OCI-LY7 (cell line): ENCODE data around the gene CASP4. TPM values are rescaled to one million over a fixed set of nuclear protein-coding genes. Genes with fewer than 3 reads are reported as not detected.

Source experiments
- BruUV-seq: library from RNA; stranded (reverse); fragments of 400-500 nt; replicated peaks from 2 replicates; lab custom pipeline; 2021; lab: Mats Ljungman, UMichigan
- CTCF ChIA-PET: fragments of 300-600 bp; sonication (Branson Sonifier 250); formaldehyde crosslinking; loops from one replicate; lab custom pipeline; 2022; ENCODE audit warnings: antibody characterized with exemption; ENCODE audit not compliant: unreplicated experiment; lab: Charles Lee
- POLR2A ChIA-PET: fragments of 300-600 bp; sonication (Branson Sonifier 250); formaldehyde crosslinking; loops from one replicate; lab custom pipeline; 2022; ENCODE audit warnings: antibody characterized with exemption; lab: Charles Lee
- DNase-seq: peaks from one replicate; pipeline ENCODE4 v3.0.0-alpha.2; 2015; ENCODE audit warnings: low spot score
- H2AFZ ChIP-seq: fragments of 200-600 bp; sonication (generic), shearing (Covaris generic); 2 replicates; pipeline ENCODE4 v1.6.1; 2014; ENCODE audit warnings: mild to moderate bottlenecking, antibody characterized with exemption, low read length, moderate library complexity
- H3K27ac ChIP-seq: fragments of 200-600 bp; sonication (generic); 2 replicates; pipeline ENCODE4 v1.5.1; 2014; ENCODE audit warnings: mixed run types, low read depth, mild to moderate bottlenecking, moderate library complexity, low read length, inconsistent platforms; ENCODE audit not compliant: poor library complexity, severe bottlenecking
- H3K36me3 ChIP-seq: fragments of 200-600 bp; sonication (generic); 2 replicates; pipeline ENCODE4 v1.6.1; 2014; ENCODE audit warnings: mild to moderate bottlenecking, antibody characterized with exemption, low read length, moderate library complexity, mixed read lengths; ENCODE audit not compliant: insufficient read depth
- H3K4me1 ChIP-seq: fragments of 200-600 bp; sonication (generic); 2 replicates; pipeline ENCODE4 v1.5.1; 2014; ENCODE audit warnings: mild to moderate bottlenecking, low read length; ENCODE audit not compliant: insufficient read depth, poor library complexity, severe bottlenecking
- H3K4me2 ChIP-seq: fragments of 200-600 bp; sonication (generic); 2 replicates; pipeline ENCODE4 v1.6.1; 2014; ENCODE audit warnings: mild to moderate bottlenecking, low read length
- H3K4me3 ChIP-seq: fragments of 200-600 bp; sonication (generic); 2 replicates; pipeline ENCODE4 v1.5.1; 2014; ENCODE audit warnings: mild to moderate bottlenecking, low read depth, low read length; ENCODE audit not compliant: poor library complexity, severe bottlenecking
- H3K79me2 ChIP-seq: fragments of 200-600 bp; sonication (generic); 2 replicates; pipeline ENCODE4 v1.6.1; 2016; ENCODE audit warnings: low read depth, mild to moderate bottlenecking, low read length, moderate library complexity, mixed read lengths; ENCODE audit not compliant: insufficient read depth
- H3K9me2 ChIP-seq: fragments of 200-600 bp; sonication (generic); 2 replicates; pipeline ENCODE4 v1.6.1; 2016; ENCODE audit warnings: mild to moderate bottlenecking, low read length, mixed read lengths; ENCODE audit not compliant: insufficient read depth
- H3K9me3 ChIP-seq: fragments of 200-600 bp; sonication (generic); 2 replicates; pipeline ENCODE4 v1.6.1; 2014; ENCODE audit warnings: mild to moderate bottlenecking, mixed run types, low read length, mixed read lengths
- H4K20me1 ChIP-seq: fragments of 200-600 bp; sonication (generic); 2 replicates; pipeline ENCODE4 v1.6.1; 2014; ENCODE audit warnings: mild to moderate bottlenecking, antibody characterized with exemption, low read length, moderate library complexity, mixed read lengths; ENCODE audit not compliant: insufficient read depth
- CTCF ChIP-seq: fragments of 200-600 bp; sonication (generic); conservative IDR thresholded peaks from 2 replicates; pipeline ENCODE4 v1.5.1; 2014; ENCODE audit warnings: mild to moderate bottlenecking, antibody characterized with exemption, low read length, moderate library complexity, mixed read lengths
- EZH2phosphoT487 ChIP-seq: fragments of 200-600 bp; sonication (generic); IDR thresholded peaks from 2 replicates; pipeline ENCODE4 v1.6.1; 2018; ENCODE audit warnings: low read depth, borderline replicate concordance, mild to moderate bottlenecking, mixed run types, antibody characterized with exemption, low read length, moderate library complexity, mixed read lengths
- intact Hi-C: fragments of 100-400 bp; cut with micrococcal nuclease; formaldehyde crosslinking; loops from one replicate; pipeline ENCODE4 v1.10.0; 2022; ENCODE audit not compliant: unreplicated experiment
- total RNA-seq, 2 experiments: library from RNA; depleted of rRNA in 1 of 2; stranded (reverse); fragments of >200 nt in 1 of 2; shearing (Covaris generic) in 1 of 2; gene quantifications; 2 replicates each; pipeline ENCODE4 v1.2.3, GENCODE V29; 2014 to 2022

The CASP4 gene
- total RNA-seq, 2 experiments from 2014 or later, result 0.88 to 1.6 TPM

DNA sequence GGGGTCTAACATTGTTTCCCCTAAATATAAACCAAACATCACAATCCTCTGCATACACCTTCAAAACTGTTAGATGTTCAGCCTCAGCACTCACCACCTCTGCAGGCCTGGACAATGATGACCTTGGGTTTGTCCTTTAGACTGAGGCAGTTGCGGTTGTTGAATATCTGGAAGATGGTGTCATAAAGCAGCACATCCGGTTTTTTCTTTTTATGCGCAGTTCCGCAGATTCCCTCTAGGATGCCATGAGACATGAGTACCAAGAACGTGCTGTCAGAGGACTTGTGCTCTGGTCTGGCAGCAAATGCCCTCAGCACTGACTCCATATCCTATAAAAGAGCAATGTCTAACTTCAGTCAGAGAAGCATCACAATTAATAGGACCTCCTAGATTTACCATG, 31.8 kb upstream of the CASP4 start:
- ChIA-PET CTCF (no interaction called here), POLR2A (no interaction called here)
- no TSS peak for BruUV-seq
- H3K4me2 ChIP-seq, result no peak overlapping the region
- H3K9me3 ChIP-seq, result no peaks in the 10 kb centered on the region
- TF ChIP-seq EZH2phosphoT487, result no peak
- no peak for TF ChIP-seq CTCF
- H3K9me2 ChIP-seq, result no peaks in the 10 kb centered on the region
- H3K27ac ChIP-seq, result no peak overlapping the region
- H2AFZ ChIP-seq, result no peak overlapping the region
- intact Hi-C loops, result no loop called here
- no peak for DNase-seq
- no peaks in the 10 kb centered on the region for H3K4me1 ChIP-seq
- no peaks in the 10 kb centered on the region for H4K20me1 ChIP-seq
- no peak overlapping the region for H3K4me3 ChIP-seq
- no peaks in the 10 kb centered on the region; the same call in 1 of the 2 replicates for H3K36me3 ChIP-seq
- H3K79me2 ChIP-seq, result no peaks in the 10 kb centered on the region

GRCh38 chr11:104999721-105000120, 31.3 kb upstream of the CASP4 start:
- TF ChIP-seq EZH2phosphoT487 (no peak), CTCF (no peak)
- Histone ChIP-seq H4K20me1 (no peaks in the 10 kb centered on the region), H3K9me2 (no peaks in the 10 kb centered on the region), H3K27ac (no peak overlapping the region), H2AFZ (no peak overlapping the region), H3K9me3 (no peaks in the 10 kb centered on the region), H3K79me2 (no peaks in the 10 kb centered on the region), H3K4me3 (no peak overlapping the region), H3K4me2 (no peak overlapping the region), H3K36me3 (no peaks in the 10 kb centered on the region; the same call in 1 of the 2 replicates), H3K4me1 (no peaks in the 10 kb centered on the region)
- intact Hi-C loops, result no loop called here
- POLR2A ChIA-PET, result no interaction called here
- CTCF ChIA-PET, result no interaction called here
- BruUV-seq, result no TSS peak
- no peak for DNase-seq

- Histone ChIP-seq H3K4me2 (no peak overlapping the region), H3K9me3 (no peaks in the 10 kb centered on the region), H3K9me2 (no peaks in the 10 kb centered on the region), H3K4me3 (no peak overlapping the region), H2AFZ (no peak overlapping the region), H3K36me3 (no peaks in the 10 kb centered on the region; the same call in 1 of the 2 replicates), H3K79me2 (no peaks in the 10 kb centered on the region), H4K20me1 (no peaks in the 10 kb centered on the region), H3K27ac (no peak overlapping the region), H3K4me1 (no peaks in the 10 kb centered on the region)
- BruUV-seq, result no TSS peak
- ChIA-PET CTCF (no interaction called here), POLR2A (interaction anchor here (1.1 kb wide), 1 partner anchor 493 kb away, joined by 3 read pairs; no protein-coding TSS in a partner anchor)
- intact Hi-C loops, result no loop called here
- TF ChIP-seq EZH2phosphoT487, result no peak
- no peak for TF ChIP-seq CTCF
- DNase-seq, result no peak
Measured at GRCh38 chr11:104997288-104997687, 28.9 kb upstream of the CASP4 start.
